Gastrocnemius medialis (tissue), 4 donors: Measurements from ENCODE around the gene NOD1.

Experiments used
- POLR2A ChIP-seq, 2 donors: fragments of 450-650 bp; IDR thresholded peaks; one replicate each; pipeline ENCODE4 v1.6.1; 2017; ENCODE audit warnings: antibody characterized with exemption in 2 of 2, mild to moderate bottlenecking in 2 of 2, moderate library complexity in 2 of 2
- TF ChIP-seq, protein P1 (sequence below), 5 experiments: fragments of 450-650 bp in 3 of 5; fragments of 200-600 bp in 2 of 5; sonication (generic) in 2 of 5; IDR thresholded peaks in 4 of 5; conservative IDR thresholded peaks in 1 of 5; 1 replicate in 4 of 5; 2 replicates in 1 of 5; pipeline ENCODE4 v1.5.1; 2016 to 2019; ENCODE audit warnings: antibody characterized with exemption in 5 of 5, mild to moderate bottlenecking in 3 of 5, moderate library complexity in 3 of 5

DNA sequence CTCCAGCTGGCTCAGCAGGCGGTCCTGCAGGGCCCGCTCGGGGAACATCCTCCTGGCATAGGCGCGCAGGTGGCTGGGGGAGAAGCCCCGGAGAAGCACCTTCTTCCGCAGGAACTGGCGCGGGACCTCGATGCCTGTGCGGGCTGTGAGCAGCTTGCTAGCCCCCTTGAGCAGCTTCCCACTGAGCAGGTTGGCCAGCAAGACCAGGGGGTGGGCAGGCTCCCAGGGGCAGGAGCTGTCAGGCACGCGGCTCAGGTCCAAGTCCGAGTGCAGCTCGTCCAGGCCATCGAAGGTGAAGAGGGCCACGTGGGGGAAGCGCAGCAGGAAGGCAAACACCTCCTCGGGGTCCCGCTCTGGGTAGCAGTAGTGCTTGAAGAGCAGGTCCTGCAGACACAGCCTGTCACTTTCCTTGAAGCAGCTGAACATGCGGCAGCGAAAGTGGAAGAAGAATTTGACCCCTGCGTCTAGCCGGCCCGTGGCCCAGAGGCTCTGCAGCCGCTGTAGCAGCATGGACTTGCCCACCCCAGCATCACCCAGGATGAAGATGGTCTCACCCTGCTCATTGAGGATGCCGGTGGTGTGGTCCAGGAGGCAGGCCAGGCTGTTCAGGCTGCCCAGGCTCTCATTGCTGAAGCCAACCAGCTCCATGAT is 26.2 kb downstream of the NOD1 start:
- TF ChIP-seq POLR2A (IDR thresholded peaks at IDR 0.05), result no peak
- TF ChIP-seq, protein P1, sequence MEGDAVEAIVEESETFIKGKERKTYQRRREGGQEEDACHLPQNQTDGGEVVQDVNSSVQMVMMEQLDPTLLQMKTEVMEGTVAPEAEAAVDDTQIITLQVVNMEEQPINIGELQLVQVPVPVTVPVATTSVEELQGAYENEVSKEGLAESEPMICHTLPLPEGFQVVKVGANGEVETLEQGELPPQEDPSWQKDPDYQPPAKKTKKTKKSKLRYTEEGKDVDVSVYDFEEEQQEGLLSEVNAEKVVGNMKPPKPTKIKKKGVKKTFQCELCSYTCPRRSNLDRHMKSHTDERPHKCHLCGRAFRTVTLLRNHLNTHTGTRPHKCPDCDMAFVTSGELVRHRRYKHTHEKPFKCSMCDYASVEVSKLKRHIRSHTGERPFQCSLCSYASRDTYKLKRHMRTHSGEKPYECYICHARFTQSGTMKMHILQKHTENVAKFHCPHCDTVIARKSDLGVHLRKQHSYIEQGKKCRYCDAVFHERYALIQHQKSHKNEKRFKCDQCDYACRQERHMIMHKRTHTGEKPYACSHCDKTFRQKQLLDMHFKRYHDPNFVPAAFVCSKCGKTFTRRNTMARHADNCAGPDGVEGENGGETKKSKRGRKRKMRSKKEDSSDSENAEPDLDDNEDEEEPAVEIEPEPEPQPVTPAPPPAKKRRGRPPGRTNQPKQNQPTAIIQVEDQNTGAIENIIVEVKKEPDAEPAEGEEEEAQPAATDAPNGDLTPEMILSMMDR (IDR thresholded peaks at IDR 0.05 in 4 of 5, conservative IDR thresholded peaks at IDR 0.05 in 1 of 5), result no peak
